Testis (tissue), 3 donors: Measurements from ENCODE around the gene KCNIP1. TPM values are rescaled to one million over a fixed set of nuclear protein-coding genes. Genes with fewer than 3 reads are reported as not detected.
A peak's percentile ranks its signal among the peaks of the same experiment; 100 is the strongest.

ENCODE experiments used
- DNase-seq: peaks from one replicate; pipeline ENCODE4 v3.0.0-alpha.2; 2019
- H3K27ac ChIP-seq, 2 donors: fragments of 200-600 bp; sonication (generic); one replicate each; pipeline ENCODE4 v1.5.1; 2019
- H3K27me3 ChIP-seq: fragments of 200-600 bp; sonication (generic); one replicate; pipeline ENCODE4 v1.5.1; 2019
- H3K36me3 ChIP-seq: fragments of 200-600 bp; sonication (generic); one replicate; pipeline ENCODE4 v1.5.1; 2017; ENCODE audit warnings: low read depth; ENCODE audit errors: missing control alignments
- H3K4me1 ChIP-seq: fragments of 200-600 bp; sonication (generic); one replicate; pipeline ENCODE4 v1.5.1; 2019
- H3K4me3 ChIP-seq, 2 donors: fragments of 200-600 bp; sonication (generic); one replicate each; pipeline ENCODE4 v1.5.1; 2017 to 2019
- H3K9me3 ChIP-seq: fragments of 200-600 bp; sonication (generic); one replicate; pipeline ENCODE4 v1.5.1; 2017
- CTCF ChIP-seq, 3 experiments: fragments of 450-650 bp in 2 of 3; fragments of 200-600 bp in 1 of 3; sonication (generic) in 1 of 3; IDR thresholded peaks; one replicate each; pipeline ENCODE4 v1.5.1; 2016 to 2019; ENCODE audit warnings: antibody characterized with exemption in 3 of 3, mild to moderate bottlenecking in 2 of 3, moderate library complexity in 1 of 3
- POLR2A ChIP-seq: fragments of 450-650 bp; IDR thresholded peaks from one replicate; pipeline ENCODE4 v1.6.1; 2017; ENCODE audit warnings: antibody characterized with exemption, mild to moderate bottlenecking, moderate library complexity
- WGBS, 2 donors: methylation state at CpG; one replicate each; pipeline ENCODE4 v1.1.5; 2018; 5-methylcytosine and 5-hydroxymethylcytosine counted together
- intact Hi-C: fragments of 100-400 bp; cut with DNase I; formaldehyde crosslinking; loops from one replicate; pipeline ENCODE4 v1.15.1; 2023; ENCODE audit warnings: low total_unique reads
- polyA plus RNA-seq: library from polyadenylated mRNA; stranded (reverse); fragments of 350-450 nt; fragmentation: Illumina TruSeq; extraction: RNeasy Lipid Tissue Mini Kit (QIAGEN cat#74804); gene quantifications from one replicate; pipeline ENCODE4 v1.2.3, GENCODE V29; 2014; ENCODE audit warnings: low read depth, low replicate concordance; ENCODE audit not compliant: insufficient read depth
- total RNA-seq, 2 donors: library from RNA; depleted of rRNA; stranded (reverse); fragments of >200 nt; gene quantifications; one replicate each; pipeline ENCODE4 v1.2.3, GENCODE V29; 2016

KCNIP1 gene
- total and polyA plus RNA-seq, 3 donors from 2014 or later, result 5.9 to 14.8 (median 13.4) TPM

DNA sequence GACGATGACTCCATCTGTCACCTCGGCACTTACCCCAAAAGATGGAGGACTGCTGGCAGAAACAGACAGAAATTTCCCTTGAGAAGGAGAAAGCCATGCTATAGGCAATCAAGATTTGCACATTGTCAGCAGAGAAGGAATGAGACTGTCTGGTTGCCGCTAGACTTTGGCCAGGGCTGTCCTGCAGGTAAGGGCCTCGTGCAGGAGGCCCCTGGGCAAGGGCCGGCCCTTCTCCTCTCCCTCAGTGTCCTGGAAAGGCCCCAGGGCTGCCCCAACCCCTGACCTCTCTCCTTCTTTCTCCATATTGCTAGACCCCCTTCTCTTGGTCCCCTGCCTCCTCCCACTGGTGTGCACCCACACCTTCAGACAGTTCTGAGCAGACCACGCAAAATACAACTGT lies 14.6 kb upstream of the KCNIP1 start:
- Histone ChIP-seq H3K4me3 (no peak overlapping the region), H3K27ac (no peak overlapping the region), H3K4me1 (peaks cover 14% of the 10 kb centered on the region), H3K9me3 (no peaks in the 10 kb centered on the region), H3K27me3 (no peaks in the 10 kb centered on the region), H3K36me3 (no peaks in the 10 kb centered on the region)
- TF ChIP-seq CTCF (IDR thresholded peaks at IDR 0.05) (no peak), POLR2A (no peak)
- 90 to 94% methylated on average over 6 of the region's 6 CpGs for WGBS, 2 donors
- intact Hi-C loops, result no loop called here
- DNase-seq, result no peak

GRCh38 chr5:170490381-170490780 lies 13.4 kb upstream of the KCNIP1 start:
- Histone ChIP-seq H3K36me3 (no peaks in the 10 kb centered on the region), H3K27ac (peak overlapping the region in 1 of 2 donors; percentile 62), H3K4me1 (peaks cover 14% of the 10 kb centered on the region), H3K27me3 (no peaks in the 10 kb centered on the region), H3K9me3 (no peaks in the 10 kb centered on the region), H3K4me3 (no peak overlapping the region)
- intact Hi-C loops, result no loop called here
- 64 to 68% methylated on average over 3 of the region's 3 CpGs for WGBS, 2 donors
- DNase-seq, result no peak
- TF ChIP-seq CTCF (IDR thresholded peaks at IDR 0.05) (no peak), POLR2A (no peak)

GRCh38 chr5:170491479-170491878 lies 12.3 kb upstream of the KCNIP1 start:
- TF ChIP-seq POLR2A (no peak), CTCF (IDR thresholded peaks at IDR 0.05) (peak in 1 of 3 experiments; percentile 6)
- no peaks in the 10 kb centered on the region for H3K9me3 ChIP-seq
- no peaks in the 10 kb centered on the region for H3K27me3 ChIP-seq
- peak overlapping the region; percentile 8 to 62 for H3K27ac ChIP-seq
- H3K36me3 ChIP-seq, result no peaks in the 10 kb centered on the region
- DNase-seq, result no peak
- intact Hi-C loops, result no loop called here
- H3K4me1 ChIP-seq, result peaks cover 14% of the 10 kb centered on the region
- no peak overlapping the region for H3K4me3 ChIP-seq
- 48 to 54% methylated on average over 5 of the region's 5 CpGs for WGBS, 2 donors

DNA sequence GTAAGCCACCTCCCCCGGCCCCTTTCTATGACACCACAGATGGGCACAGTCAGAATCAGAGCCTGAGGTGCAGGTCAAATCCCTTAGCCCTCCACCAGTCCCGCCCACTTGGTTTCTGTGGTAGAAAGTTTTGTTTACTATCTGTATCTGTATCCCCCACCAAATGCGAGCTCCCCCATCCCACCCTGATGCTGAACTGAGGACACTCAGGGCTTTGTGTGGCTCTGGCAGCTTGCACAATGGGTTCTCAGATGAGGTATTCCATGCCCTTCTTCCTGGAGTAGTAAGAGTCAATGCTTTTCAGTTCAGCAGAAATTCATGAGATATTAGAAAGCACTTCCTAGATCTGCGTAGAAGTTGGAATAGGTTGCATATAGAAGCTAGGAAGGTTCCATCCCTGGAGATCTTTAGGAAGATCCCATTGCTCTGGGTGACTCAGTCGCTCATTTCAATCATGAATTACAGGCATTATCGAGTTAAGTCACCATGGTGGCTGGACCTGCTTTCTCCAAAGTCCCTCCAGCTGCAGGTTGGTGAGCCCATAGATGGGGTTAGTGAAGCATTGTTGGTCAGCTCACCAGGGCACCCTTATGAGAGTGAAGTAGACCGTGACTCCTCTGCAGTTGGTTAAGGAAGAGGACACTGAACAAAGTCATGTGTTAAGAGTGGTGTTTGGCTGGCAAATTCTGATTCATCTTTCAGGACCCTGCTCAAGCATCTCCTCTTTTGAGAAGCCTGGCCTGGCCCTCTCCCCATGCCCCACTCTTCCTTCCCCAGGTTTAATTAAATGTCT lies 10.6 kb upstream of the KCNIP1 start:
- intact Hi-C loops, result no loop called here
- H3K9me3 ChIP-seq, result no peaks in the 10 kb centered on the region
- no peak overlapping the region for H3K27ac ChIP-seq
- no peak for DNase-seq
- no peak overlapping the region for H3K4me3 ChIP-seq
- no peaks in the 10 kb centered on the region for H3K36me3 ChIP-seq
- H3K4me1 ChIP-seq, result peaks cover 18% of the 10 kb centered on the region
- no peaks in the 10 kb centered on the region for H3K27me3 ChIP-seq
- TF ChIP-seq CTCF (IDR thresholded peaks at IDR 0.05) (no peak), POLR2A (no peak)
- 84 to 91% methylated on average over 7 of the region's 7 CpGs for WGBS, 2 donors

GRCh38 chr5:170494041-170494440 lies 9.8 kb upstream of the KCNIP1 start:
- H3K27ac ChIP-seq, result no peak overlapping the region
- TF ChIP-seq POLR2A (no peak), CTCF (IDR thresholded peaks at IDR 0.05) (no peak)
- intact Hi-C loops, result no loop called here
- H3K9me3 ChIP-seq, result no peaks in the 10 kb centered on the region
- DNase-seq, result no peak
- no peak overlapping the region for H3K4me3 ChIP-seq
- no peaks in the 10 kb centered on the region for H3K36me3 ChIP-seq
- 97 to 100% methylated on average over 1 to 2 of the region's 2 CpGs for WGBS, 2 donors
- peaks cover 18% of the 10 kb centered on the region for H3K4me1 ChIP-seq
- H3K27me3 ChIP-seq, result no peaks in the 10 kb centered on the region
